ENCODE results near the gene PCNX2.
A peak's percentile ranks its signal among the peaks of the same experiment; 100 is the strongest.

Gene PCNX2

GRCh38 chr1:233294913-233295236 lies 650 bp downstream of the PCNX2 start (continued):
- TF ChIP-seq ZNF518A (tag by site-specific recombination; conservative IDR thresholded peaks at IDR 0.05; ENCODE audit: low read depth) (0 out of 2 replicates have a peak, but pooled peaks have one; percentile 36), ZNF558 (tag by site-specific recombination; IDR thresholded peaks at IDR 0.05) (peak; percentile 29; the same call in 1 of the 2 replicates), ZEB2 (tag by site-specific recombination; IDR thresholded peaks at IDR 0.05) (peak; percentile 84), ZXDB (tag by site-specific recombination; IDR thresholded peaks at IDR 0.05) (peak; percentile 69), ZNF146 (tag by site-specific recombination; IDR thresholded peaks at IDR 0.05) (no peak), ZNF791 (tag by site-specific recombination; IDR thresholded peaks at IDR 0.05) (no peak), ZNF24 (tag by site-specific recombination; IDR thresholded peaks at IDR 0.05) (peak; percentile 73; the same call in 1 of the 2 replicates), KLF8 (tag by site-specific recombination; IDR thresholded peaks at IDR 0.05) (peak; percentile 44; the same call in 1 of the 2 replicates), ZBTB17 (tag by site-specific recombination; IDR thresholded peaks at IDR 0.05) (peak; percentile 88), ZNF629 (tag by site-specific recombination; IDR thresholded peaks at IDR 0.05) (peak; percentile 63), TSHZ1 (tag by site-specific recombination; IDR thresholded peaks at IDR 0.05; ENCODE audit: borderline replicate concordance) (no peak), ZNF175 (tag by site-specific recombination; IDR thresholded peaks at IDR 0.05) (no peak), ZFHX2 (tag by site-specific recombination; conservative IDR thresholded peaks at IDR 0.05) (peak; percentile 37; the same call in 1 of the 2 replicates), EGR2 (tag by site-specific recombination; IDR thresholded peaks at IDR 0.05; ENCODE audit: low read depth) (peak; percentile 68), ATF2 (tag by site-specific recombination; IDR thresholded peaks at IDR 0.05; ENCODE audit: low read depth) (no peak), HIC1 (tag by site-specific recombination; IDR thresholded peaks at IDR 0.05) (0 out of 2 replicates have a peak, but pooled peaks have one; percentile 48), ZNF501 (tag by site-specific recombination; IDR thresholded peaks at IDR 0.05) (peak; percentile 57; the same call in 1 of the 2 replicates), KLF17 (tag by site-specific recombination; IDR thresholded peaks at IDR 0.05) (peak; percentile 48; the same call in 1 of the 2 replicates), PATZ1 (tag by site-specific recombination; IDR thresholded peaks at IDR 0.05) (peak; percentile 97), ZNF362 (tag by site-specific recombination; IDR thresholded peaks at IDR 0.05) (peak; percentile 60; the same call in 1 of the 2 replicates), ZNF571 (tag by site-specific recombination; IDR thresholded peaks at IDR 0.05) (no peak), ZNF211 (tag by site-specific recombination; IDR thresholded peaks at IDR 0.05; ENCODE audit: low read depth) (no peak)
